ENCODE results near the gene POTEC. TPM values are rescaled to one million over a fixed set of nuclear protein-coding genes. Genes with fewer than 3 reads are reported as not detected.
"Not testable (repeated sequence)": the region's sequence is repeated elsewhere in the genome, so short reads cannot be mapped to it uniquely, and the experiment has no call there.

Gene POTEC
- total and polyA plus RNA-seq, 2 experiments from 2014 or later: not detected

- 36% methylated on average over 21 to 35 of the region's 47 CpGs for WGBS, 2 experiments (ENCODE audit: low coverage in 1 of 2, low lambda C conversion rate in 2 of 2, missing lambda C conversion rate in 2 of 2)
Observed at GRCh38 chr18:14489256-14490014, 54.0 kb downstream of the POTEC start.

GRCh38 chr18:14488789-14489188 is 54.6 kb downstream of the POTEC start:
- H3K27me3 ChIP-seq (replicated peaks; ENCODE audit: insufficient read depth); H3K4me3 ChIP-seq; H3K9ac ChIP-seq; H3K4me1 ChIP-seq (ENCODE audit: insufficient read depth); DNase-seq; H3K4me2 ChIP-seq (ENCODE audit: unreplicated experiment); in situ Hi-C loops (cut with MboI); H2AFZ ChIP-seq; H3K9me3 ChIP-seq (ENCODE audit: low read depth); H3K27ac ChIP-seq; H4K20me1 ChIP-seq (ENCODE audit: insufficient read depth); H3K36me3 ChIP-seq (ENCODE audit: low read depth); H3F3A ChIP-seq (ENCODE audit: insufficient read depth); H3K79me2 ChIP-seq (ENCODE audit: insufficient read depth); H3K9me2 ChIP-seq (ENCODE audit: insufficient read depth): not testable (repeated sequence)
- 50 to 59% methylated on average over 17 of the region's 17 CpGs for whole genome bisulfite sequencing, 2 experiments (ENCODE audit: low coverage in 1 of 2, low lambda C conversion rate in 2 of 2, missing lambda C conversion rate in 2 of 2)

More at GRCh38 chr18:14489256-14490014, 54.0 kb downstream of the POTEC start:
- H3K79me2 ChIP-seq (ENCODE audit: insufficient read depth); H3K4me1 ChIP-seq (ENCODE audit: insufficient read depth); H3K9me2 ChIP-seq (ENCODE audit: insufficient read depth); H3K27ac ChIP-seq; H3K27me3 ChIP-seq (replicated peaks; ENCODE audit: insufficient read depth); H3K4me2 ChIP-seq (ENCODE audit: unreplicated experiment); H2AFZ ChIP-seq; DNase-seq; H3K4me3 ChIP-seq; H3F3A ChIP-seq (ENCODE audit: insufficient read depth); H3K9ac ChIP-seq; H4K20me1 ChIP-seq (ENCODE audit: insufficient read depth); H3K9me3 ChIP-seq (ENCODE audit: low read depth); H3K36me3 ChIP-seq (ENCODE audit: low read depth); in situ Hi-C loops (cut with MboI): not testable (repeated sequence)

- H3K27ac ChIP-seq; in situ Hi-C loops (cut with MboI); H3K9ac ChIP-seq; H3K4me1 ChIP-seq (ENCODE audit: insufficient read depth); H3K9me3 ChIP-seq (ENCODE audit: low read depth); H3F3A ChIP-seq (ENCODE audit: insufficient read depth); H3K27me3 ChIP-seq (replicated peaks; ENCODE audit: insufficient read depth); H3K79me2 ChIP-seq (ENCODE audit: insufficient read depth); H3K4me2 ChIP-seq (ENCODE audit: unreplicated experiment); H3K4me3 ChIP-seq; H3K9me2 ChIP-seq (ENCODE audit: insufficient read depth); H3K36me3 ChIP-seq (ENCODE audit: low read depth); H4K20me1 ChIP-seq (ENCODE audit: insufficient read depth); H2AFZ ChIP-seq; DNase-seq: not testable (repeated sequence)
- WGBS, 2 experiments (ENCODE audit: low coverage in 1 of 2, low lambda C conversion rate in 2 of 2, missing lambda C conversion rate in 2 of 2): 75 to 82% methylated on average over 16 to 24 of the region's 42 CpGs
Observed at GRCh38 chr18:14486926-14487580, 56.3 kb downstream of the POTEC start.

GRCh38 chr18:14479076-14479475 is 64.3 kb downstream of the POTEC start:
- 61 to 69% methylated on average over 18 of the region's 18 CpGs for WGBS, 2 experiments (ENCODE audit: low coverage in 1 of 2, low lambda C conversion rate in 2 of 2, missing lambda C conversion rate in 2 of 2)
- H3K79me2 ChIP-seq (ENCODE audit: insufficient read depth): not testable (repeated sequence)

GRCh38 chr18:14475520-14475919 is 67.9 kb downstream of the POTEC start:
- H3K79me2 ChIP-seq (ENCODE audit: insufficient read depth); in situ Hi-C loops (cut with MboI); H3K4me3 ChIP-seq; H3K27ac ChIP-seq; H3K27me3 ChIP-seq (replicated peaks; ENCODE audit: insufficient read depth); H3K4me1 ChIP-seq (ENCODE audit: insufficient read depth); H3F3A ChIP-seq (ENCODE audit: insufficient read depth); H2AFZ ChIP-seq; H3K4me2 ChIP-seq (ENCODE audit: unreplicated experiment); H3K9ac ChIP-seq; H4K20me1 ChIP-seq (ENCODE audit: insufficient read depth); DNase-seq; H3K9me2 ChIP-seq (ENCODE audit: insufficient read depth); H3K36me3 ChIP-seq (ENCODE audit: low read depth); H3K9me3 ChIP-seq (ENCODE audit: low read depth): not testable (repeated sequence)
- WGBS, 2 experiments (ENCODE audit: low coverage in 1 of 2, low lambda C conversion rate in 2 of 2, missing lambda C conversion rate in 2 of 2): 77 to 80% methylated on average over 14 to 15 of the region's 15 CpGs

More at GRCh38 chr18:14479076-14479475, 64.3 kb downstream of the POTEC start:
- H4K20me1 ChIP-seq (ENCODE audit: insufficient read depth); H3K36me3 ChIP-seq (ENCODE audit: low read depth); in situ Hi-C loops (cut with MboI); H3K4me1 ChIP-seq (ENCODE audit: insufficient read depth); DNase-seq; H3K9me3 ChIP-seq (ENCODE audit: low read depth); H2AFZ ChIP-seq; H3K4me2 ChIP-seq (ENCODE audit: unreplicated experiment); H3F3A ChIP-seq (ENCODE audit: insufficient read depth); H3K9ac ChIP-seq; H3K9me2 ChIP-seq (ENCODE audit: insufficient read depth); H3K27ac ChIP-seq; H3K4me3 ChIP-seq; H3K27me3 ChIP-seq (replicated peaks; ENCODE audit: insufficient read depth): not testable (repeated sequence)

- not testable (repeated sequence) for H3K27ac ChIP-seq
Observed at GRCh38 chr18:14474752-14475151, 68.6 kb downstream of the POTEC start.

GRCh38 chr18:14474007-14474720 is 69.2 kb downstream of the POTEC start:
- H3K27me3 ChIP-seq (replicated peaks; ENCODE audit: insufficient read depth); H3K36me3 ChIP-seq (ENCODE audit: low read depth); DNase-seq; H3K27ac ChIP-seq; H3K4me1 ChIP-seq (ENCODE audit: insufficient read depth); H3K9ac ChIP-seq; in situ Hi-C loops (cut with MboI); H3F3A ChIP-seq (ENCODE audit: insufficient read depth); H4K20me1 ChIP-seq (ENCODE audit: insufficient read depth); H2AFZ ChIP-seq; H3K4me2 ChIP-seq (ENCODE audit: unreplicated experiment); H3K79me2 ChIP-seq (ENCODE audit: insufficient read depth); H3K9me2 ChIP-seq (ENCODE audit: insufficient read depth); H3K4me3 ChIP-seq; H3K9me3 ChIP-seq (ENCODE audit: low read depth): not testable (repeated sequence)
- WGBS, 2 experiments (ENCODE audit: low coverage in 1 of 2, low lambda C conversion rate in 2 of 2, missing lambda C conversion rate in 2 of 2): 77 to 81% methylated on average over 10 to 27 of the region's 38 CpGs

More at GRCh38 chr18:14474752-14475151, 68.6 kb downstream of the POTEC start:
- H3K36me3 ChIP-seq (ENCODE audit: low read depth); H3K79me2 ChIP-seq (ENCODE audit: insufficient read depth); H4K20me1 ChIP-seq (ENCODE audit: insufficient read depth); H3K4me1 ChIP-seq (ENCODE audit: insufficient read depth); H3K9me2 ChIP-seq (ENCODE audit: insufficient read depth); H3K4me2 ChIP-seq (ENCODE audit: unreplicated experiment); in situ Hi-C loops (cut with MboI); H3K27me3 ChIP-seq (replicated peaks; ENCODE audit: insufficient read depth); H2AFZ ChIP-seq; H3K4me3 ChIP-seq; H3K9ac ChIP-seq; DNase-seq; H3K9me3 ChIP-seq (ENCODE audit: low read depth); H3F3A ChIP-seq (ENCODE audit: insufficient read depth): not testable (repeated sequence)
- WGBS, 2 experiments (ENCODE audit: low coverage in 1 of 2, low lambda C conversion rate in 2 of 2, missing lambda C conversion rate in 2 of 2): 80% methylated on average over 18 of the region's 22 CpGs; no CpG with 5 or more reads in 1 of the 2 experiments

Measured in GM23248 (cell line).